NCI-H1930 (cell line): ENCODE measurements around the gene PTGES.
"Not testable (repeated sequence)": the region's sequence is repeated elsewhere in the genome, so short reads cannot be mapped to it uniquely, and the experiment has no call there.

Source experiments
- DNase-seq, 2 experiments: peaks; one replicate each; lab custom pipeline; 2025; lab: John Stamatoyannopoulos, UW

Gene PTGES, protein sequence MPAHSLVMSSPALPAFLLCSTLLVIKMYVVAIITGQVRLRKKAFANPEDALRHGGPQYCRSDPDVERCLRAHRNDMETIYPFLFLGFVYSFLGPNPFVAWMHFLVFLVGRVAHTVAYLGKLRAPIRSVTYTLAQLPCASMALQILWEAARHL

DNA sequence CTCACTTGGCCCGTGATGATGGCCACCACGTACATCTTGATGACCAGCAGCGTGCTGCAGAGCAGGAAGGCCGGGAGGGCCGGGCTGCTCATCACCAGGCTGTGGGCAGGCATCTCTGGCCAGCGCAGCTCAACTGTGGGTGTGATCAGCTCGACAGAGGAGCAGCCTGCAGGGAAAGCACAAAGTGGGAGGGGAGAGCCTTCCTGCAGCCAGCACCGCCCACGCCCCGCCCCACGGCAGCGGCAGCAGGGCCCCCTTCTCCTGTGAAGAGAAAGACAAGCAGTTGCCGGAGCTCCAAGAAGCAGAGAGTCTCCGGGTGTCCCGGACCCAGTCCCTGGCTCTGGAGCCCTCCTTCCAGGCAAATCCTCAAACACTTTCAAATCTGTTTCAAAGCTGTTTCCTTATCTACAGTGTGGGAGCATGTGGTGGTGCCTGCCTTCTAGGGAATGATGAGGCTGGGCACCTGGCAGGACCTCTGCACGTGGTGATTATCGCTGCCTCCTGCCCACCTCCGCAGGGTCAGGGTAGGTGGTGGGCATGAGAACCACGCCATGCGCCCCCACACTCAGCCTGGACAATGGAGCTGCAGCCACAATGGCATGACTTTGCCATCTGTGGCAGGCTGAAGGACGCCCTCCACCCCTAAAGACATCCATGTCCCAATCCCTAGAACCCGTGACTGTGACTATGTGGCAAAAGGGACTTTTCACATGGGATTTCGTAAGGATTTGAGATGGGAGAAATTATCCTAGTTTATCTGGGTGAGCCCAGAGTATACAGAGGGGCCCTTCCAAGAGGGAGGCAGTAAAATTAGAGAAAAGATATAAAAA lies at the start of gene PTGES:
Gene PTGES, minus strand, starts transcription at position 143 of the 830 bp plus-strand sequence. Its CDS starts 30 bp downstream, at position 113.
- DNase-seq, result no peak

DNA sequence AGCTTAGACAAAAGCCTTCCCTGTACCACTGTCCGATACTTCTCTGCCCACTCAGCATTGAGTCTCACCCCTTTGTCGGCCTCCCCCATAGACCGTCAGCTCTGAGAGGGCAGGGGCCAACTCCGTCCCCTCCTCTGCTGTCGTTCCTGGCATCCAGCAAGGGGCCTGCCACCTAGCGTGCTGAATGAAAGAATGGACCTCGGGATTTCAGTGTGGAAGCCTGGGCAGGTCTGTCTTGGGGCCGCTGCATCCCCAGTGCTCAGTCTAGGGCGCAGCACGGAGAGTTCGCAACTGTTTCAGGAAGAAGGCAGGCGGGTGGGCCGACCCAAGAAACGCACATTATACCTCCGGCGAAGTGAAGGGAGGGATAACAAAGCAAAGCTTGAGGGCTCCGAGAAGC lies 48.7 kb upstream of the PTGES start:
- no peak for DNase-seq

DNA sequence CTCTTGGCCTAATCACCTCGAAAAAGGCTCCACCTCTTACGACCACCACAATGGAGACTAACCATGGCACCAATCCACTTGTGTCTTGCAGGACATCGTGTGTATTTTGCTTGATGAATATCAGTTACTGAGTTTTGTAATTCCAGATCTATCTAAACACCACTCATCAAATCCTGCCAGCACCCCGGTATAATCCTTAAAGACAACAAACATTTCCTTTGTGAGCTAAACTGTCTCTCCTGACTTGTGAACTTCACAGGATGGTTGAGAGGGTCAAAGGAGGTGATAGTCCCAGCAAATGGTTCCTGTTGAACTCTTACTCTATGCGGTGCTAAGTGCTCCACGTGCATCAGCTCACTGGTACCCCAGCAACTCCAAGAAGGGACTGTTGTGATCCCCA lies 46.1 kb upstream of the PTGES start:
- no peak for DNase-seq

DNA sequence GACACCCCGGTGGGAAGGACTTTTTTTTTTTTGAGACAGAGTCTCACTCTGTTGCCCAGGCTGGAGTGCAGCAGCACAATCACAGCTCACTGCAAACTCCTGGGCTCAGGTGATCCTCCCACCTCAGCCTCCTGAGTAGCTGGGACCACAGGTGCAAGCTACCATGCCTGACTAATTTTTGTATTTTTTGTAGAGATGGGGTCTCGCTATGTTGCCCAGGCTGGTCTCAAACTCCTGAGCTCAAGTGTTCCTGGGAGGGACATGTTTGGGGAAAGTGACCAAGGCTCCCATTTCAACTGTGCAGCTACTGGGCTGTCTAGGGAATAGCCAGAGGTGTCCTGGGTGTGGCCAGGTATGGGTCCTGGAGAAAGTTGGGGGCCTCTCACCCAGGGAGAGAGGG lies 43.2 kb upstream of the PTGES start:
- DNase-seq, result not testable (repeated sequence)

DNA sequence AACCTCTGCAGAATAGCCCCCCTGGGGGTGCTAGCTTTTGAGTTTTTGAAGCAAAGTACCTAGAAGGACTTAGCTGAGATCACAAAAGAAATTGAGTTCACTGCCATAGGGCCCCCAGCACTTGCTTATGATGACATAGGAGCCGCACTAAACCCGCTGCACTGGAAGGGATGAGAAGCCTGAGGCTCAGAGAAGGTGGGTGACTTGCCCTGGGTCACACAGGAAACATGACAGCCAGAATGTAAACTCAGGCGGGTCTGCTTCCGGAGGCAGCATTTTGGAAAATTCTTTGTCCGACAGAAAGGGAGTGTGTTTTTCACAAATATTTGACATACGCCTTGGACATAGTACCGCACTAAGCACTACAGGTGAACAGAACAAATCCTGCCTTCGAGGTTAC lies 41.7 kb upstream of the PTGES start:
- DNase-seq, result no peak

DNA sequence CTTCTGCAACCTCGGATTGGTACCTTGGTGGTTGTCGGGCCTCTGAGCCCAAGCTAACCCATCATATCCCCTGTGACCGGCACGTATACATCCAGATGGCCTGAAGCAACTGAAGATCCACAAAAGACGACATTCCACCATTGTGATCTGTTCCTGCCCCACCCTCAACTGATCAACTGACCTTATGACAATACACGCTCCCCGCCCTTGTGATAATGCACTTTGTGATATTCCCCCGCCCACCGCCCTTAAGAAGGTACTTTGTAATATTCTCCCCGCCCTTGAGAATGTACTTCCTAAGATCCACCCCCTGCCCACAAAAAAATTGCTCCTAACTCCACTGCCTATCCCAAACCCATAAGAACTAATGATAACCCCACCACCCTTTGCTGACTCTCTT lies 33.6 kb upstream of the PTGES start:
- no peak for DNase-seq

DNA sequence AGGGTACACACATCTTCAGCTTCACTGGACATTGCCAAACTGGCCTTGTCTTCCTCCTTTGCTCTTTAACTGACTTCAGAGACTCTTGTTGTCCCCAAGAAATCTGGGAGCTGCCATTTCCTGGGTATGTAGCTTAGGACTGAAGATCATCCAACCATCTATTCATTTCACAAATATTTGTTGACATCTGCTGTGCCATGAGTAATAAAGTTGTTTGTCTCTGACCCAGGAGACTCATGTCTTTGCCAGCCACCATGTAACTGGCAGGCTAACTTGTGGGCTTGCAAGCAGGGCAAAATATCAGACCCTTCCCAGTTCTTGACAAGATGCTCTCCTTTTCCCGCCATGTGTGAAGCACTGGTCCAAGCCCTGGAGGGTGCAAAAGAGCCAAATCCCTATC lies 33.0 kb upstream of the PTGES start:
- no peak for DNase-seq

DNA sequence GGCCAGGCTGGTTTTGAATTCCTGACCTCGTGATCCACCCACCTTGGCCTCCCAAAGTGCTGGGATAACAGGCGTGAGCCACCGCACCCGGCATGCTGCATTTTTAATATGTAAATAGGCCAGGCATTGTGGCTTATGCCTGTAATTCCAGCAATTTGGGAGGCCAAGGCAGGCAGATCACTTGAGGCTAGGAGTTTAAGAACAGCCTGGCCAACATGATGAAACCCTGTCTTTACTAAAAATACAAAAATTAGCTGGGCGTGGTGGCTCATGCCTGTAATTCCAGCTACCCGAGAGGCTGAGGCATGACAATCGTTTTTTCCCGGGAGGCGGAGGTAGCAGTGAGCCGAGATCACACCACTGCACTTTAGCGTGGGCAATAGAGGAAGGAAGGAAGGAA lies 32.1 kb upstream of the PTGES start:
- not testable (repeated sequence) for DNase-seq

DNA sequence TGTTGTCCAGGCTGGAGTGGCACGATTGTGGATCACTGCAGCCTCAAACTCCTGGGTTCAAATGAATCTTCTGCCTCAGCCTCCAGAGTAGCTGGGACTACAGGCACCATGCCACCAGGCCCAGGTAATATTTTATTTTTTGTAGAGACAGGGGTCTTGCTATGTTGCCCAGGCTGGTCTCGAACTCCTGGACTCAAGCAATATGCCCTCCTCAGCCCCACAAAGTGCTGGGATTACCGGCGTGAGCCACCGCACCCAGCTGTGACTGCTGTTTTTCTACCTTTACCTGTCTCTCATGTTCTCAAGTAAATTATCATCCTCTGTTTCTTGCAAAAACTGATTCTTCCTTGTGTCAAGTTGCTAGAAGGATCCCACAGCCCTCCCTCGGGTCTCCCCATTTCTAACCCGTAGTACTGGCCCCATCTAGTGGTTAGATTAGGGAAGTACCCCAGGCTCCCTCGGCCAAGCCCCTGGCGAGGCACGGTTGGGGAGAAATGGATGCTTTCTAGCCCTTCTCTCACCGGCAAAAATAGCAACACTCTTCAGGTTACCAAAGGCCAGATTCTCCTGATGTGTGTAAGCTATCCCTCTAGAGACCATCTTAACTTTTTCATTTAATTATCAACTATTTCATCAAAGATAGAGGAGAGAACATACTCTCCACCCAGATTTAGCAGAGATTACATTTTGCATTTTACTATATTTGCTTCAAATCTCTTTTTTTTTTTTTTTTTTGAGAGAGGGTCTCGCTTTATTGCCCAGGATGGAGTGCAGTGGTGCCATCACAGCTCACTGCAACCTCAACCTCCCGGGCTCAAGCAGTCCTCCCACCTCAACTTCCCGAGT lies 30.9 kb upstream of the PTGES start:
- peak in 1 of 2 experiments; percentile 58 for DNase-seq

DNA sequence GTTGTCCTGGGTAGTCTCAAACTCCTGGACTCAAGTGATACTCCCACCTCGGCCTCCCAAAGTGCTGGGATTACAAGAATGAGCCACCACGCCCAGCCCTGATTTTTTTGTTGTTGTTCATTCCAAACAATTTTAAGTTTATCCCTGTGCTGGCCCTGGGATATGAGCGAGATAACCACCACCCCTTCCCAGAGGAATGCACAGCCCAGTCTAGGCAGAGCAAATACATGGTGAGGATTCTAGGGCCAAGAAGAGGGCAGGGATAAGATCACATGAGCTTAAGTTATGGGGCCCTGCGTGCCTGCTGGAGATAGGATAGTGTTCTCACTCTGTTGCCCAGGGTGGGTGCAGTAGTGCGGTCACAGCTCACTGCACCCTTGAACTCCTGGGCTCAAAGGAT lies 29.1 kb upstream of the PTGES start:
- DNase-seq, result no peak

DNA sequence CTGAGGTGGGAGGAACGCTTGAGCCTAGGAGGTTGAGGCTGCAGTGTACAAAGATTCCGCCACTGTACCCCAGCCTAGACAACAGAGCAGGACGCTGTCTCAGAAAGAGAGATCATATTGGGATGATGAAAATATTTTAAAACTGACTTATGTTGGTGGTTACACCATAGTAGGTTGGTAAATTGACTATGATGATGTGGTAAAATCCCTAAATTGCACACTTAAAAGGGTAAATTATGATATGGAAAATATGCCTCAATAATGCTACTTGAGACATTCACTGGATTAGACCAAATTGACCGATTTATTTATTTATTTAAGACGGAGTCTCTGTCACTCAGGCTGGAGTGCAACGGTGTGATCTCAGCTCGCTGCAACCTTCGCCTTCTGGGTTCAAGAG lies 28.3 kb upstream of the PTGES start:
- no peak for DNase-seq

DNA sequence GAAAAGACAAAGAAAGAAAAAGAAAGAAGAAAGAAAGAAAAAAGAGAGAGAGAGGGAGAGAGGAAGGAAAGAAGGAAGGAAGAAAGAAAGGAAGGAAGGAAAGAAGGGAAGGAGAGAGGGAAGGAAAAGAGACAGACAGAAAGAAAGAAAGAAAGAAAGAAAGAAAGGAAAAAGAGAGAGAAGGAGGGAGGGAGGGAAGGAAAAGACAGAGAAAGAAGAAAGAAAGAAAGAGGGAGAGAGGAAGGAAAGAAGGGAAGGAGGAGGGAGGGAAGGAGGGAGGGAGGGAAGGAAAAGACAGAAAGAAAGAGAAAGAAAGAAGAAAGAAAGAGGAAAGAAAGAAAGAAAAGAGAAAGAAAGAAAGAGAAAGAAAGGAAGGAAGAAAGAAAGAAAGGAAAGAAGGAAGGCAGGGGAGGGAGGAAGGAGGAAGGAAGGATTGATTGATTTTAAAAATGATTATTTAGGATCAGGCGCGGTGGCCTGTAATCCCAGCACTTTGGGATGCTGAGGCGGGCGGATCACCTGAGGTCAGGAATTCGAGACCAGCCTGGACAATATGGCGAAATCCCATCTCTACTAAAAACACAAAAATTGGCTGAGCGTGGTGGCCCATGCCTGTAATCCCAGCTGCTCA lies 26.8 kb upstream of the PTGES start:
- DNase-seq, result no peak

DNA sequence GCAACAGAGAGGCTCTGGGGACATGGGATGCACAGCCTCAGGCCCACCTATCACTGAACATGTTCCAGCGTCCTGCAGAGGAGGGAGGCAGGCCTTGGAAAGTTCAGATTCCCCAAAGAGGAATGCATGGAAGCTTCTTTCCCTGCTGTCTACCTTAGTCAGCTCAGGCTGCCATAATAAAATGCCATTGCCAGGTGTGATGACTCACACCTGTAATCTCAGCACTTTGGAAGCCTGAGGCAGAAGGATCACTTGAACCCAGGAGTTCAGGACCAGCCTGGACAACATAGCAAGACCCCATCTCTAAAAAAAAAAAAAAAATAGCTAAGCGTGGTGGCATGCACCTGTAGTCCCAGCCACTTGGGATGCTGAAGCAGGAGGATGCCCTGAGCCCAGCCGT lies 25.6 kb upstream of the PTGES start:
- no peak for DNase-seq

DNA sequence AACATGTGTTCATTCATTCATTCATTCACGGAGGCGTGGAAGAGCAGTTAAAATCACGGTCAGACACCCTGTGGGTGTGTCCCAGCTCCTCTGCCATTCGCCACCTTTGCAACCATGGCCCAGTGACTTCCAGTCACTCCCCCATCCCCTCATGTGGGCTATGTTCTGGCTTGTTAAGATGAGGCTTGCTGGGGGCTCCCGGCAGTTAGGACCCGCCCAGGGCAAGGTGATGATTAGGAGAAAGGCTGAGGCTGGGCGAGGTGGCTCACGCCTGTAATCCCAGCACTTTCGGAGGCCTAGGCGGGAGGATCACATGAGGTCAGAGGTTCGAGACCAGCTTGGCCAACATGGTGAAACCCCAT lies 24.9 kb upstream of the PTGES start:
- no peak for DNase-seq

DNA sequence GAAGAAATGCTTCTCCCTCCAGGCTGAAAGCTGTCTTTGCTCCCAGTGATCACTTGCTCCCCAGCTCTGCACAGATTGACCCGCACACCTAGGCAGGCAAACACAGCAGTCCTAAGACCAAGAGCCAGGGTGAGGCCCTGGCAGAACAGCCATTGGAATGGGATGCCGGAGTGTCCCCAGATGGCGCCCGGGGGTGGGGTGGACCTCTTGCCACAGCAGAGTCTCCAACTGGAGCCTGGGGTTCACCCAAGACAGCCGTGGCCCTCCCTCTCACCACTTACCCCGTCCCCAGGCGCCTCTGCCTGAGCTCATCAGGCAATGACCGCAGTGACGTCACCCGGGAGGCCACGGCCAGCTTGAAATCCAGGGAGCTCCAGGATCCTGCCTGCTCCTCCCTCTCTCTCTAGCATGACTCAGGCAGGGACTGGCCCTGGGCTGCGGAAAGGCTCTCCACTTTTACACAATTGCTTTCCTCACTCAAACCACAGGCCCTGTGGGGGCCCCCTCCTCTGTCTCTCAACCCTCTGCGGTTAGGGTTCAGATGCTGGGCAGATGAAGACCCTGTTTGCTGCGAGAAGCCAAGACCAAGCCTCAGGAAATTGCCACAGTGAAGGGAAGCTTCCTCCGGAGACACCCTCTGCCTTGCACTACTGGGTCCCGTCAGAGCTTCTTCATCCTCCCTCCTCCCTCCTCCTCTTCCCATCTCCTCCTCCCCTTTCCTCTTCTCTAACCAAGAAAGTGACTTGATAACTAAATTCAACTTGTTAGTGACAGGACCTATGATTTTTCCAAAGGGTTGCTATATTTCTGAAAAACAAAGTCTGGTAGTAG lies 24.3 kb upstream of the PTGES start:
- no peak for DNase-seq

DNA sequence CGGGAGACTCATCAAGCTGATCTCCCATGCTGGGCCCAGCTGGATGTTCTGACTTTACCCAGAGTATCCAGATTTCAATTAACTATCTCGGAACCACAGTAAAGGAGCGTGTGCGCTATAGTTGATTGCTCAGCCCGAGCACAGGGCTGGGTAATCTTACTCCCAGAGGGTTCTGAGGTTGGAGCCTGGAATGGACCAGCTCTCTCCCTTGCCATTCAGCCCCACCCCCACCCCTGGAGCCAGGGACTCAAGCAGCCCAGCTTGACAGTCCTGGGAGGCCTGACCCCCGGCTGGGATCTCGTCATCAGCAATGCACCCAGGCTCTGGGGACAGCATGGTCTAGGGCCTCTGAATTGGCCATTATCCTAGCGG lies 23.7 kb upstream of the PTGES start:
- DNase-seq, result no peak

DNA sequence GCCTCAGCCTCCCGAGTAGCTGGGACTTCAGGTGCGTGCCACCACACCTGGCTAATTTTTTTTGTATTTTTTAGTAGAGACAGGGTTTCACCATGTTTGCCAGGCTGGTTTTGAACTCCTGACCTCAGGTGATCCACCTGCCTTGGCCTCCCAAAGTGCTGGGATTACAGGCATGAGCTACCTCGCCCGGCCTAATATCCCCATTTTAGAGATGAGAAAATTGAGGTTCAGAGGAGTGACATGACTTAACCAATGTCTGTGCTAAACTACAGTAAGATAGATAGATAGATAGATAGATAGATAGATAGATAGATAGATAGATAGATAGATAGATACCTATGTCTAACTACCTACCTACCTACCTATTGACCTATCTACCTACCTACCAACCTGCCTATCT lies 23.3 kb upstream of the PTGES start:
- DNase-seq, result not testable (repeated sequence)

DNA sequence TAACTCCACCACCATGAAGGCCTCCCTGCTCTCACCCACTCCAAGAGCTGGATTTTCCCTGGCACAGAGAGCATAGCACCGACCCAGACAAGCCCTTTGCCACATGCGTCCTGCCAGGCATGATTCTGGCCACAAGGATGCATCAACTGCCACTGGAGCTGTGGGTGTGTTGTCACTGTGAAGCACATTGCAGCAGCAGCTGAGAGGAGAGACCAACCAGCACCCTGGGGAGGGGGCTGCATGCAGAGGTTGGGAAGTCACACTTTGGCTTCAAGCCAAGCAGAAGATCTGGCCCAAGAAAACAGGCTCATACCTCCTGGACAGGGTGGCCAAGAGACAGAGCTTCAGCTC lies 22.6 kb upstream of the PTGES start:
- no peak for DNase-seq

DNA sequence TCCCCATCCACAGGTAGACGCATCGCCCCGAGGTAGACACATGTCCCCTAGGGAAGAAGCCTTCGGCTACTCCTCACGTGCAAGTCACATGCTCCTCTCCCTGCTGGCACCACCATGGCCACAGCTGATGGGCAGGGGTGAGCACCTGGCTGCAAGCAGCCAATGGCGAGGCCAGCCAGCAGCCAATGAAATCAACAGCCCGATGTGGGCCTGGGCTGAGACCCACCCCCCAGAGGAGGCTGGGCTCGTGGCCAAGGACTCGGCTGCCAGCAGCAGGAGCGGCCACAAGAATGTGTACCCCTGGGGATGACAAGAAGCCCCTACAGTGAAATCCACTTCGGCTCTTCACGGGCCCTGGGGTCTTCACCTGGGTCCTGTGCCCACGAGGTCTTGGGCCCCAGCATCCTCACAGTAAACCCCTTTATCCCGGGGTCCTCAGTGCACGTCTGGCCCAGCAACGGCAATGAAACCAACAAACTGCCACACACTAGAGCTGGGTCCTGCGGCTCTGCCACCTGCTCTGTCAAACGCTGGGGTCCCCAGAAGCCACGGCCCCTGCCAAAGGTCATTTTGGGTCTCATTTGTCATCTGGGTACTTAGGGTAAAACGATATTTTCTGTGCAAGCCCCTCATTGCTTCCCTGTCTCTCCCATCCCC lies 22.1 kb upstream of the PTGES start:
- DNase-seq, result no peak

DNA sequence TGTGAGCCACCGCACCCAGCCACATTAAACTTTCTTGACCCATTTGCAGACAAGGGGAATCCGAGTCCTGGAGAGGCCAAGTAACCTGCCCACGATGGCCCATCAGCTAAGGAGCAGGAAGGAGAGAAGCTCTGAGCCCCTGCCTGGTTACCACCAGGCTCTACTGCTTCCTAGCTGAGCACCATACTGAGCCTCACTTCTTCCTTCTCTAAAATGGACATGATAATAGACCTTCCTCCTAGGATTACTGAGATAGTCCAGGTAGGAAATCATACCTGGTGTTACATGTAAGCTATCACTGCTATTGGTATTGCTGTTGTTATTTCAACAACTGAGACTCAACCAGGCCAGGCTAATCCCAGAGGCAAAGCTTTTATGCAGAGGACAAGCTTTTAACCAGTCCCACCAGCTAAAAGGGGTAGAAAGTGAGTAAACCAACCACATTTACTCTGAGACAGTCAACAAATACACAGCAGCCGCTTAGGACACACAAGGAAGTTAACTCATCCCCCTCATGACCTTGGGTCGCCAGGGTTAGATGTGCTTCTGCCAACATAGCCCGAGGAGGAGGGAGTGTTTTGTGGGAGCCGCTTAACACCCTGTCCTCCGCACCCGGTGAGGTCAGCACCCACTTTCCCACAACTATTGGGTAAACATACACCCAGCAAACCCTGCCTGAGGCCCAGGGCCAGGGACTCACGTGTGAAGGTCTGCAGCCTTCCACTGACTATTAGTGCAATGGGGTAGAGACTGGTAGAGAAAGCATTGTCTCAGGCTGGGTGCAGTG lies 20.6 kb upstream of the PTGES start:
- no peak for DNase-seq
